Activated T-helper 17 cell treated with anti-CD3 and anti-CD28 coated beads, Interleukin-2, amount 50 U/mL, for 72 hours (primary cell): ENCODE results near the gene CACNB4. TPM values are rescaled to one million over a fixed set of nuclear protein-coding genes. Genes with fewer than 3 reads are reported as not detected.
"Not testable (repeated sequence)": the region's sequence is repeated elsewhere in the genome, so short reads cannot be mapped to it uniquely, and the experiment has no call there.

Experiments
- ATAC-seq: fragments of 150-1000 bp; cut with Tn5 transposase; replicated peaks from 2 replicates; pipeline ENCODE4 v1.10.0; 2021; ENCODE audit warnings: mild to moderate bottlenecking, moderate library complexity
- H3K27ac Mint-ChIP-seq: one replicate; pipeline ENCODE4 v1.8.0; 2022; ENCODE audit warnings: mixed read lengths
- H3K27me3 Mint-ChIP-seq: one replicate; pipeline ENCODE4 v1.8.0; 2022; ENCODE audit warnings: mixed read lengths
- H3K36me3 Mint-ChIP-seq: one replicate; pipeline ENCODE4 v1.8.0; 2022; ENCODE audit warnings: low read depth, mild to moderate bottlenecking, mixed read lengths
- H3K4me1 Mint-ChIP-seq: one replicate; pipeline ENCODE4 v1.8.0; 2022; ENCODE audit warnings: mixed read lengths
- H3K4me3 Mint-ChIP-seq: one replicate; pipeline ENCODE4 v1.8.0; 2022; ENCODE audit warnings: mild to moderate bottlenecking, mixed read lengths
- H3K9me3 Mint-ChIP-seq: one replicate; pipeline ENCODE4 v1.8.0; 2022; ENCODE audit warnings: mixed read lengths
- total RNA-seq, 2 donors: library from RNA; stranded (reverse); gene quantifications; one replicate each; pipeline ENCODE4 v1.2.3, GENCODE V29; 2022

The CACNB4 gene
- total RNA-seq, 2 donors from 2014 or later: 0.16 to 0.32 TPM

GRCh38 chr2:152031747-152032306 lies 67.0 kb downstream of the CACNB4 start:
- Mint-ChIP-seq H3K4me3 (no peak overlapping the region), H3K27me3 (peaks cover 22% of the 10 kb centered on the region), H3K27ac (no peak overlapping the region), H3K4me1 (no peaks in the 10 kb centered on the region), H3K36me3 (no peaks in the 10 kb centered on the region), H3K9me3 (no peaks in the 10 kb centered on the region)
- ATAC-seq: no peak

GRCh38 chr2:152030596-152031328 lies 68.1 kb downstream of the CACNB4 start:
- not testable (repeated sequence) for H3K27ac Mint-ChIP-seq, H3K36me3 Mint-ChIP-seq, H3K4me3 Mint-ChIP-seq, ATAC-seq, H3K4me1 Mint-ChIP-seq, H3K9me3 Mint-ChIP-seq
- peaks cover 22% of the 10 kb centered on the region for H3K27me3 Mint-ChIP-seq

DNA sequence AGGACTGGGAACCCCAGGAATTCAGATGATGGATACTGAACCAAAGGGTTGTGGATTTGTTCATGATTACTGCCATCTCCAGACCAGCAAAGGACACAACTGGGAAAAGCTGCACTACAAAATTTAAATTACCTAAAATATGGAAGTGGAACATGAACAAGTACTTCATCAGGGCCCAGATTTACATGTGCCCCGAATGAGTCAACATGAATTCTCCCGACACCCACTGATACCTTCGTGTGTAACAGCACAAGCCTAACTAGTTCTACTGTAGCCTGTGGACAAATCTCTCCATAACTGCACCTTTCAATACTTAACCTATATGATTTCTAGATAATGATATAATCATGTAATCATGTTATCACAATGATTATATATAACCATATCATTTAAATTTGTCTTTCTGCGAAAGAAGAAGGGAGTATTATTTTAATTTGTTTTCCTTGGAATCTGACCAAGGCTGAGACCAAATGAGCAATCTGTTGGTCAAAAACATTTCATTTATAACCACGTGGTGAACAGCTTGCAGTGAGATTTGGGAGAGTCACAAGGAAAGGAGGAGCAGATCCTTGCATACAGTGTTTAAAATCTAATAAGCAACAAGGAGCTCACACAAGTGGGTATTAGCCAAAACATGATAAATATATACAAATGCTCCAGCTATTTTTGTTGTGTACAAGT lies 70.5 kb downstream of the CACNB4 start:
- peaks cover 5% of the 10 kb centered on the region for H3K4me1 Mint-ChIP-seq
- H3K36me3 Mint-ChIP-seq: no peaks in the 10 kb centered on the region
- no peak overlapping the region for H3K27ac Mint-ChIP-seq
- no peaks in the 10 kb centered on the region for H3K9me3 Mint-ChIP-seq
- no peak for ATAC-seq
- H3K27me3 Mint-ChIP-seq: peaks cover 22% of the 10 kb centered on the region
- no peak overlapping the region for H3K4me3 Mint-ChIP-seq

GRCh38 chr2:152025678-152026287 lies 73.1 kb downstream of the CACNB4 start:
- ATAC-seq: peak; percentile 97
- peaks cover 20% of the 10 kb centered on the region for H3K27me3 Mint-ChIP-seq
- H3K4me1 Mint-ChIP-seq: peaks cover 5% of the 10 kb centered on the region
- H3K27ac Mint-ChIP-seq: no peak overlapping the region
- no peaks in the 10 kb centered on the region for H3K9me3 Mint-ChIP-seq
- peak overlapping the region; percentile 64 for H3K4me3 Mint-ChIP-seq
- no peaks in the 10 kb centered on the region for H3K36me3 Mint-ChIP-seq

DNA sequence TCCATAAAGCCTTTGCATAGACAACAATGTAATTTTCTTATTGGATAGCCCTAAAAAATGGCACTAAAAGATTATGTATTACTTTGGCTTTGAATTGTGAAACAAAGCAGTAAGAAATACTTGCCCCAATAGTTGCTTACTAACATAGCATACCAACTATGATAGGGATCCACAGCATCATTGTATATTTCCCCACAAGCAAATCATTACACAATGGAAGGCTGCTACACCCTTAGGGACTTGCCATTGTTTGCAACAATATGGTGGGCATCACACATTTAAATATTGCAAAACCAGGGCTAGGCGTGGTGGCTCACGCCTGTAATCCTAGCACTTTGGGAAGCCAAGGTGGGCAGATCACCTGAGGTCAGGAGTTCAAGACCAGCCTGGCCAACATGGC lies 74.4 kb downstream of the CACNB4 start:
- Mint-ChIP-seq H3K36me3 (no peaks in the 10 kb centered on the region), H3K4me3 (no peak overlapping the region), H3K4me1 (peaks cover 5% of the 10 kb centered on the region), H3K27ac (no peak overlapping the region), H3K27me3 (peaks cover 25% of the 10 kb centered on the region), H3K9me3 (no peaks in the 10 kb centered on the region)
- ATAC-seq: no peak

GRCh38 chr2:152022090-152022489 lies 76.8 kb downstream of the CACNB4 start:
- no peak for ATAC-seq
- Mint-ChIP-seq H3K9me3 (no peaks in the 10 kb centered on the region), H3K27me3 (peaks cover 16% of the 10 kb centered on the region), H3K27ac (no peak overlapping the region), H3K36me3 (no peaks in the 10 kb centered on the region), H3K4me3 (no peak overlapping the region), H3K4me1 (peaks cover 5% of the 10 kb centered on the region)

- not testable (repeated sequence) for H3K4me1 Mint-ChIP-seq, H3K36me3 Mint-ChIP-seq, H3K4me3 Mint-ChIP-seq, H3K27ac Mint-ChIP-seq, H3K9me3 Mint-ChIP-seq, ATAC-seq
- H3K27me3 Mint-ChIP-seq: peaks cover 15% of the 10 kb centered on the region
Observed at GRCh38 chr2:152021001-152021400, 77.8 kb downstream of the CACNB4 start.

DNA sequence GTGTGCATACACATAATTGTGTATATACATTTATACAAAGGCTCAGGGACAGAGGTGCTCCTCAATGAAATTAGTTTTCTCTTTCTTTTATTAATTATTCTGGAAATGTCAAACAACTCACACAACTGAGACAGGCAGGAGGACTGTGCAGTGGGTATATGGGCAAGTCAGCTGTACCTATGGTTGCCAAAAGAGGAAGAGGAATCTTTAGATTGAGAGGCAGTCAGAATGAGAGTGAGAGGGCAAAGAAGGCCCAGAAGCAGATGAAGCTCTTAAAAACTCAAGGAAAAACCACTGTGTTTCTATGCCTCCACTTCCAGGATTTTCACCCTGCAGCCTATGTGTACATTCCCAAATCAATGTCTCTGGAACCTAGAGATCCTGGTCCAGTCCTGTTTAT lies 79.1 kb downstream of the CACNB4 start:
- H3K27ac Mint-ChIP-seq: no peak overlapping the region
- H3K36me3 Mint-ChIP-seq: no peaks in the 10 kb centered on the region
- ATAC-seq: no peak

GRCh38 chr2:152016181-152017120 lies 82.4 kb downstream of the CACNB4 start:
- H3K9me3 Mint-ChIP-seq: no peaks in the 10 kb centered on the region
- peaks cover 14% of the 10 kb centered on the region for H3K27me3 Mint-ChIP-seq
- H3K27ac Mint-ChIP-seq: no peak overlapping the region
- H3K4me1 Mint-ChIP-seq: no peaks in the 10 kb centered on the region
- ATAC-seq: no peak
- H3K4me3 Mint-ChIP-seq: no peak overlapping the region
- no peaks in the 10 kb centered on the region for H3K36me3 Mint-ChIP-seq

More for the DNA sequence above, 79.1 kb downstream of the CACNB4 start:
- H3K4me3 Mint-ChIP-seq: no peak overlapping the region
- H3K4me1 Mint-ChIP-seq: no peaks in the 10 kb centered on the region
- peaks cover 15% of the 10 kb centered on the region for H3K27me3 Mint-ChIP-seq
- H3K9me3 Mint-ChIP-seq: no peaks in the 10 kb centered on the region

- peaks cover 14% of the 10 kb centered on the region for H3K27me3 Mint-ChIP-seq
- no peak overlapping the region for H3K4me3 Mint-ChIP-seq
- no peaks in the 10 kb centered on the region for H3K36me3 Mint-ChIP-seq
- H3K27ac Mint-ChIP-seq: no peak overlapping the region
- no peaks in the 10 kb centered on the region for H3K9me3 Mint-ChIP-seq
- no peaks in the 10 kb centered on the region for H3K4me1 Mint-ChIP-seq
- ATAC-seq: no peak
Observed at GRCh38 chr2:152015552-152015951, 83.3 kb downstream of the CACNB4 start.

GRCh38 chr2:152012697-152013096 lies 86.1 kb downstream of the CACNB4 start:
- no peak for ATAC-seq
- Mint-ChIP-seq H3K36me3 (no peaks in the 10 kb centered on the region), H3K27me3 (peaks cover 7% of the 10 kb centered on the region), H3K9me3 (no peaks in the 10 kb centered on the region), H3K4me3 (no peak overlapping the region), H3K4me1 (no peaks in the 10 kb centered on the region), H3K27ac (no peak overlapping the region)

DNA sequence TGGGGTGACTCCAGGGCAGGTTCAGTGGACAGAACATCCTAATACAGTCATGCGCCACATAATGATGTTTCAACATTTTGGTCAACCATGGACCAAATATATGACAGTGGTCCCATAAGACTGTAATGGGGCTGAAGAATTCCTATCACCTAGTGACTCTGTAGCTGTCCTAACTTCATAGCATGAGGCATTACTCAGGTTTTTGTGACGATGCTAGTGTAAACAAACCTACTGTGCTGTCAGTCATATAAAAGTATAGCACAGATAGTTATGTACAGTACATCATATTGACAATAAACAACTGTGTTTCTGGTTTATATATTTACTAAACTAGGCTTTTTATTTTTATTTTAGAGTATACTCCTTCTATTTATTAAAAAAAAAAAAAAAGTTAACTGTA lies 87.1 kb downstream of the CACNB4 start:
- Mint-ChIP-seq H3K36me3 (no peaks in the 10 kb centered on the region), H3K27me3 (peaks cover 7% of the 10 kb centered on the region), H3K4me3 (no peak overlapping the region), H3K4me1 (no peaks in the 10 kb centered on the region), H3K9me3 (no peaks in the 10 kb centered on the region), H3K27ac (no peak overlapping the region)
- ATAC-seq: no peak

GRCh38 chr2:152005607-152006006 lies 93.2 kb downstream of the CACNB4 start:
- H3K4me1 Mint-ChIP-seq: peaks cover 7% of the 10 kb centered on the region
- no peak overlapping the region for H3K4me3 Mint-ChIP-seq
- H3K9me3 Mint-ChIP-seq: no peaks in the 10 kb centered on the region
- H3K27me3 Mint-ChIP-seq: peaks cover 4% of the 10 kb centered on the region
- H3K27ac Mint-ChIP-seq: no peak overlapping the region
- no peaks in the 10 kb centered on the region for H3K36me3 Mint-ChIP-seq
- ATAC-seq: no peak

GRCh38 chr2:152003283-152003682 lies 95.6 kb downstream of the CACNB4 start:
- not testable (repeated sequence) for H3K36me3 Mint-ChIP-seq, H3K27me3 Mint-ChIP-seq, H3K27ac Mint-ChIP-seq, H3K4me3 Mint-ChIP-seq, H3K4me1 Mint-ChIP-seq, H3K9me3 Mint-ChIP-seq, ATAC-seq
